Progenitor cell of endocrine pancreas (in vitro differentiated cells): Measurements from ENCODE around the gene HECW1. TPM values are rescaled to one million over a fixed set of nuclear protein-coding genes. Genes with fewer than 3 reads are reported as not detected.

Experiments used
- DNase-seq: peaks from one replicate; pipeline ENCODE4 v3.0.0; 2021; ENCODE audit warnings: low spot score; ENCODE audit not compliant: unreplicated experiment
- H3K27ac Mint-ChIP-seq: 2 replicates; pipeline ENCODE4 v1.8.0; 2021; ENCODE audit warnings: mild to moderate bottlenecking, moderate library complexity, mixed read lengths
- H3K27me3 Mint-ChIP-seq: 2 replicates; pipeline ENCODE4 v1.8.0; 2021; ENCODE audit warnings: mixed read lengths
- H3K36me3 Mint-ChIP-seq: 2 replicates; pipeline ENCODE4 v1.8.0; 2022; ENCODE audit warnings: mixed read lengths; ENCODE audit not compliant: insufficient read depth
- H3K4me1 Mint-ChIP-seq: 2 replicates; pipeline ENCODE4 v1.8.0; 2021; ENCODE audit warnings: low read depth, mixed read lengths
- H3K4me3 Mint-ChIP-seq: 2 replicates; pipeline ENCODE4 v1.8.0; 2021; ENCODE audit warnings: low read depth, mild to moderate bottlenecking, moderate library complexity, mixed read lengths
- H3K9me3 Mint-ChIP-seq: 2 replicates; pipeline ENCODE4 v1.8.0; 2021; ENCODE audit warnings: low read depth, mixed read lengths
- CTCF ChIP-seq: fragments of 200-600 bp; sonication (generic); IDR thresholded peaks from one replicate; pipeline ENCODE4 v1.5.0; 2021; ENCODE audit warnings: antibody characterized with exemption, mild to moderate bottlenecking; ENCODE audit not compliant: unreplicated experiment
- total RNA-seq: library from RNA; stranded (reverse); gene quantifications from 2 replicates; pipeline ENCODE4 v1.2.1, GENCODE V29; 2021

HECW1 gene
- total RNA-seq, 1 donor from 2014 or later: 0.50 TPM

GRCh38 chr7:43137811-43138210 is 25.4 kb downstream of the HECW1 start:
- no peak for DNase-seq
- Mint-ChIP-seq H3K27ac (no peak overlapping the region), H3K9me3 (no peaks in the 10 kb centered on the region), H3K27me3 (peaks cover 7% of the 10 kb centered on the region), H3K4me1 (no peaks in the 10 kb centered on the region), H3K4me3 (no peak overlapping the region), H3K36me3 (no peaks in the 10 kb centered on the region)
- TF ChIP-seq CTCF: no peak

GRCh38 chr7:43138710-43139109 is 26.3 kb downstream of the HECW1 start:
- Mint-ChIP-seq H3K9me3 (no peaks in the 10 kb centered on the region), H3K4me1 (no peaks in the 10 kb centered on the region), H3K27ac (no peak overlapping the region), H3K27me3 (peaks cover 7% of the 10 kb centered on the region), H3K36me3 (no peaks in the 10 kb centered on the region), H3K4me3 (no peak overlapping the region)
- TF ChIP-seq CTCF: no peak
- DNase-seq: no peak

- H3K4me1 Mint-ChIP-seq: no peaks in the 10 kb centered on the region
Observed at GRCh38 chr7:43139137-43139536, 26.7 kb downstream of the HECW1 start.

GRCh38 chr7:43140186-43140585 is 27.7 kb downstream of the HECW1 start:
- no peak overlapping the region for H3K27ac Mint-ChIP-seq
- H3K4me3 Mint-ChIP-seq: no peak overlapping the region
- peaks cover 7% of the 10 kb centered on the region for H3K27me3 Mint-ChIP-seq
- H3K9me3 Mint-ChIP-seq: peaks cover 2% of the 10 kb centered on the region
- no peak for DNase-seq
- H3K4me1 Mint-ChIP-seq: no peaks in the 10 kb centered on the region
- H3K36me3 Mint-ChIP-seq: no peaks in the 10 kb centered on the region
- TF ChIP-seq CTCF: no peak

More at GRCh38 chr7:43139137-43139536, 26.7 kb downstream of the HECW1 start:
- no peak overlapping the region for H3K4me3 Mint-ChIP-seq
- H3K27me3 Mint-ChIP-seq: peaks cover 7% of the 10 kb centered on the region
- no peak for DNase-seq
- H3K36me3 Mint-ChIP-seq: no peaks in the 10 kb centered on the region
- TF ChIP-seq CTCF: no peak
- H3K9me3 Mint-ChIP-seq: peaks cover 1% of the 10 kb centered on the region
- no peak overlapping the region for H3K27ac Mint-ChIP-seq

- Mint-ChIP-seq H3K4me3 (no peak overlapping the region), H3K9me3 (peaks cover 2% of the 10 kb centered on the region), H3K36me3 (no peaks in the 10 kb centered on the region), H3K4me1 (no peaks in the 10 kb centered on the region), H3K27me3 (peaks cover 7% of the 10 kb centered on the region), H3K27ac (no peak overlapping the region)
- TF ChIP-seq CTCF: no peak
- DNase-seq: no peak
Observed at GRCh38 chr7:43141091-43141490, 28.6 kb downstream of the HECW1 start.
